HG03139 (cell line): ENCODE measurements around the gene KLF15.
"Not testable (repeated sequence)": the region's sequence is repeated elsewhere in the genome, so short reads cannot be mapped to it uniquely, and the experiment has no call there.

Experiments
- ATAC-seq: cut with Tn5 transposase; IDR thresholded peaks from one replicate; pipeline ENCODE4 v1.9.1; 2021; ENCODE audit not compliant: unreplicated experiment

The KLF15 gene

DNA sequence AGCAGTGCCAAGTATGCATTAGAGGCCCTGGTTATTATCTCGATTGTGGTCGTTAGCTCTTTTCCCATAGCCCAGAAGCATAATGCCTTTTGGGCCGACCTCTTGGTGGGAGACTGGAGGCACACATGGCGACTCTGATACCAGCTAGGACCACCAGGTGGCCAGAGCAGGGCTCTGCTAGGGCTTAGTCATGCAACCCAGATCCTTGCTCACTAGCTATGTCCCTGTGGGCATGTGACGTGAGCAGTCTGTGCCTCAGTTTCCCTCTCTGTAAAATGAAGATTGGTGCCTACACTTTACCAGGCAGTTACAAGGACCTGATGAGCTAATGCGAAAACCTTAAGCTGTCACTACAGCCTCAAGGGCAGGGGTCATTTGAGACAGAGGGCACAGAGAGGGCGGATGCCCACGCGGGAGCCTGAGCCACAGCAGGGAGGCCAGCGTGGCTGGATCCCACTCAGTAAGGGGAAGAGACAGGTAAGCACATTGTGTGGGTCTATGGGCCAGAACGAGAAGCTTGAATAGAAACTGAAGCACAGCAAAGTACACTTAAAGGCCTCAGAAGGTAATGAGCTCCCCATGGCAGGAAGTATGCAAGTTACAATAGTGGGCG, 8.8 kb downstream of the KLF15 start:
- no peak for ATAC-seq

GRCh38 chr3:126347543-126348161, 9.6 kb downstream of the KLF15 start:
- no peak for ATAC-seq

DNA sequence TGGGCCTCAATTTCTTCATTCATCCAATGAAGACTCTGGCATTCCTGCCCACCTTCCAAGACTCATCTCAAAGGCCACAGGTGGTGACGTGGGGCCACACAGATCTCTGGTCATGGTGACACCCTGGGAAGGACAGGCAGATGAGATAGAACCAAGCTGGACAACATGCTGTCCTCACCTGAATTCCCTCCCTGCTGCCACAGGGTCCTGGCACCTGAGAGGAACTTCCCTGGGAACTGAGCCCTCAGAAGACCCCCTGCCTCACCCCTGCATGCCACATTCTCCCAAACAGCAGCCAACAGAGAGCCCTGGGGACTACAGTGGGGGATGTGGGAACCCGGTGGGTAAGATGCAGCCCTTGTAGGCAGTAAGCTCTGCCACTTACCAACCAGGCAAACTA, 10.7 kb downstream of the KLF15 start:
- no peak for ATAC-seq

DNA sequence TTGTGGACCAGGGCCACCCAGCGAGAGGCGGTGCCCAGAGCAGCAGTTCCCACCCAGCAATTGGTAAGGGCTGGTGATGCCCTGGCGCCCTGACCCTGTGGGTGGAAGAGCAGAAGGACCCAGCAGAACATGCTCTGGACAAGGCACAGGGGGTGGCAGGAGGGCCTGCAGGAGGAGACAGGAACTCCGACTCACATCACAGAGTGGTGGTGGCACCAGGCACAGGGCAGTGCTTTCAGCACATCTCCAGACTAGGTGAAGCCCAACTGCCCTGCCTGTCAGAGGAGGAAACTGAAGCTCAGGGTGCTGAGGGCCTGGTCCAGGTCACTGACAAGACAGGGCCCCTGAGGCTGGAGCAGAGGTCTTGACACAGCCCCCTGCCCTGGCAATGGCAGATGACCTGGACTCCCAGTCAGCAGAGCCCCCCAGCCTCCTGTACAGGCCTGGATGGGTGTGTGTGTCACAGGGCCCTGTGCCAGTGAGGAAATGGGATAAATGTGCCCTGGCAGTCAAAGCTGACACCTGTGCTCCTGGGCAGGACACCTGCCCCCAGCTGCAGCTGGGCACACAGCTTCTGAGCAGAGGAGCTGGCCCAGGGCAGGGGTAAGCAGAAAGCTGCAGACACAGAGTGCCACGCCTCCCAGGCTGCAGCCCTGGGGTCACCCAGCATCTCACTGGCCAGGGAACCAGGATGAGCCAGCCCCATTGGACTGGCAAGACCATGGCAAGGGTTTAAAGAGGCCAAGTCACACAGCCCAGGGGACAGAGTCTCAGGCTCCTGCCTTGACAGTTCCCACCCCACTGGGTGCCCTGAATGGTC, 11.4 kb downstream of the KLF15 start:
- no peak for ATAC-seq

- no peak for ATAC-seq
Observed at GRCh38 chr3:126345231-126345630, 12.0 kb downstream of the KLF15 start.

DNA sequence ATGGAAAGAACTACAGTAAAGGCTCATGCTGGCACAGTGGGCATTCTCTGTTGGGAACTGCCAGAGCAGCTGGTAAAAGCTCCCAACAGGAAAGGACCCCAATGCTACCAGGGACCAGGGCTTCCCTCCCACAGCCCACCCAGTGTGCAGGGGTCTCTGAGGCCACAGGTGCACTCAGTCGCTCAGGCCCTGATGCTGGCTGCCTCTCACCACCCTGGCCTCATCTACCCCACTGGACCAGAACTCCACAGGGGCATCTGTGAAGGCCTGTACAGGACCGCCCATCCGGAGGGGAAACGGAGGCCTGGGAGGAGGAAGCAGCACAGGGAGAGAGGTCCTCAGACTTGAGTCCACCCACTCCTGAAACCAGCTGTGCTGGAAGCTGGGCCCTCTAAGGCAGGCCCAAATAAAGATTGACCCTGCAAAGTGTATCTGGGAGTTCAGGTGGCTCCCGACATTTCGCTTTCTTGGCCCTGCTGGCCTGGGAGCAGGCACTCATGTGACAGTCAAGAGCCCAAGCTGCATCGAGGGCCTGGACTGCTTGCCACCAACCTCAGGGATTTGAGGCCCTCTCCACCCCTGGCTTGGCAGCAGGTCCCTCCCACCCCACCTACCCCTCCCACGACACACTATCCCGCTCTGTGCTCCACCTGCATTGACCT, 12.7 kb downstream of the KLF15 start:
- ATAC-seq = no peak

DNA sequence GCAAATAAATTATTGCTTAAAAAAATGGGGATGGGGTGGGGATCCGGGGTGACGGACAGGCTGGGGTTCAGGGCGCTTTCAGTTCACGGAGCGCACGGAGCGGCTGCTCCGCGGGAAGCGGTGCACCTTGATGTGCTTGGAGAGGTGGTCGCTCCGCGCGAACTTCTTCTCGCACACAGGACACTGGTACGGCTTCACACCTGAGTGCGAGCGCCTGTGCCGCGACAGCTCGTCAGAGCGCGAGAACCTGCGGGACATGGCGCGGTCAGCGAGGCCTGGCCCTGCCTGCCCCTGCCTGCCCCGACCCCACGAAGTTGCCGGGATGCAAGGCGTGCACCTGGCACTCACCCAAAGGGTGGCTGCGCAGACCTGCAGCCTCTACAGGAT, 13.6 kb downstream of the KLF15 start:
- ATAC-seq = no peak

DNA sequence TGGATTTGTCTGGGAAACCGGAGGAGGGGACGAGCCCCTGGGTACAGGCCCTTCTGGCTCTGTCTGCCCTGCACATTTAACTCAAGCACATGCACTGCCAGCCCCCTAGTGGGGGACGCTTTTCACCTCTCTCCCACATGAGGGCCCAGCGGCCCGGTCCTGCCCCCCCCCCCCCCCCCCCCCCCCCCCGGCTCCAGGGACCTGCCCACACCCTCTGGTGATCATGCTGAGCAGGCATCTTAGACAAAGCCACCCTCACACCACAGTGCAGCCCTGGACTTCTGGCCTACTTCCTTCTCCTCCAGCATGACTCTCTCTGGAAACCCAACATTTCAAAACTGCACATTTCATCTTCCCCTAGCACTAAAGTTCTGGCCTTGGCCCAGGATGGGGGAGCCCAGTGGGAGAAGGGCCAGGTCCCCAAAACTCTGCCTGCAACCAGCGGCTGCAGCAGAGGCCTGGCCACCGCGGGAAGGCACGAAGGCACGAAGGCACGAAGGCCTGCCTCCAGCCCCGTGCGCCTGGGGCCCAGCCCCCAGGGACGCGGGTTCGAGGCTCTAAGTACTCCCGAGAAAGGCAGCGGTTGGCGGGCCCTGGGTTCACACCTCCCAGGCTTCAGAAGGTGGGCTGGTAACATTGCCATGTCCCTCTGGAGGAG, 14.1 kb downstream of the KLF15 start:
- no peak for ATAC-seq

- no peak for ATAC-seq
Observed at GRCh38 chr3:126342211-126342610, 15.0 kb downstream of the KLF15 start.

DNA sequence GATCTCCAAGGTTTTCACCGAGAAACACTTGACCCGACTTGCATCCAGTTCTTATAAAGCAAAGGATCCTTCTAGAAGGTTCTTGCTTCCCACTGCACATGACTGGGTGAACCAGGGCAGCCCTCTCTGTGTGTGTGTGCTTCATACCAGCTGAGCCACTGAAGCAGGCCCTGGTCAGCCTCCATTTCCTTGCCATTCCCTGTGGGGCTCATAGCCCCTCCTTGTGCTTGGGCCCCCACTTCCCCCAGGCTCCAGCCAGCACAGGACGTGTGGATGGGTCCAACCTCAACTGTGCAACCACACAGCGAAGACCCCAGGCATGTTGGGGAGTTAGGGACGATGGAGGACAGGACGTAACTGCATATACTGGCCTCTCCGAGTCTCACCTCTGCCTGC, 15.5 kb downstream of the KLF15 start:
- ATAC-seq = no peak

GRCh38 chr3:126340943-126341754, 16.1 kb downstream of the KLF15 start:
- ATAC-seq = no peak

- no peak for ATAC-seq
Observed at GRCh38 chr3:126340596-126340942, 16.6 kb downstream of the KLF15 start.

DNA sequence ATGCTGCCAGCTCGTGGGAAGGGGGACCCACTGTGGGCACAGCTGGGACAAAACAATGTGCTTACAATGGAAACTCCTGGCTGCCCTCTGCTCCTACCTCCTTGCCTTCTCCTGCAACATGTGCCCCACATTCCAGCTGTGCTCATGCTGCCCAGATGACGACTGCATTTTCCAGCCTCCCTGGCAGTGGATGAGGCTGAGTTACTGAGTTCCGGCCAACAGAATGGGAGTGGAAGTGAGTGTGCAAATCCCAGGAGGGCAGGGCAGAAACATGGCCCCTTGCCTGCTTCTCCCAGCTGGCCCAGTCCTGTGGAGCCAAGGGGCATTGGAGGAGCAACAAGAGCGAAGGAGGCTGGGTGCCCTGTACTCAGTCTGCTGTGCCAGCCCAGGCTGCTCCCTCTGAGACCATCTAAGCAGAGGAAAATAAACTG, 17.1 kb downstream of the KLF15 start:
- no peak for ATAC-seq

GRCh38 chr3:126339466-126339865, 17.7 kb downstream of the KLF15 start:
- ATAC-seq = no peak

GRCh38 chr3:126338790-126339288, 18.4 kb downstream of the KLF15 start:
- no peak for ATAC-seq

DNA sequence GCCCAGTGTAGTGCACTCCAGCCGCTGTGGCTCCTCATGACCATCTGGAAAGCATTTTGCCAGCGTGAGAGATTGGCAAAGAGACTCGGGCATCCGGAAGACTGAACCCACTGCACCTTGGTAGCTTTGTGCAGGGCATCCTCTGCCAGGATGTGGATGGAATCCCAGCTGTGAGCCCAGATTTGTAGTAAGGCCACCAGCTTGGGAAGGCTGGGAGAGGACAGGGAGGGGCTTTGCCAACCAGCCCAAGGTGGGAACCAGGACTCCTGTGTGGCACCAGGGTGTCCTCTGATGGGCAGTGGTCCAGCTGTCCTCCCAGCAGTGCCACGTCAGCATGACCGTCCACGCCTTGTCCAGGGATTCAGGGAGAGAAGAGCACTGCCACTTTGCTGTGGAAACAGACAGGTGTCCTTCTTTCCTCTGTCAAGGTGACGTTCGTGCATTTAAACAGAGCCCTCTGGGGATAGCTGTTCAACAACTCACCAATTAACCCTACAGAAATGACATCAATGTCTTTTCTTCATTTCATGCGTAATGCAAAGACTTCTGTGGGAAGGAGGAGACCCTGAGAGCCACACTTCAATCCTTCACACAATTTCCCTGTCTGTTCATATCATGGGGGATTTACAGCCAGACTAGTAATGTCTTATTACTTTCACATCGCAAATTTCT, 19.1 kb downstream of the KLF15 start:
- ATAC-seq = no peak

- ATAC-seq = not testable (repeated sequence)
Observed at GRCh38 chr3:126331812-126332336, 25.3 kb downstream of the KLF15 start.

- ATAC-seq = no peak
Observed at GRCh38 chr3:126329927-126330725, 27.1 kb downstream of the KLF15 start.

DNA sequence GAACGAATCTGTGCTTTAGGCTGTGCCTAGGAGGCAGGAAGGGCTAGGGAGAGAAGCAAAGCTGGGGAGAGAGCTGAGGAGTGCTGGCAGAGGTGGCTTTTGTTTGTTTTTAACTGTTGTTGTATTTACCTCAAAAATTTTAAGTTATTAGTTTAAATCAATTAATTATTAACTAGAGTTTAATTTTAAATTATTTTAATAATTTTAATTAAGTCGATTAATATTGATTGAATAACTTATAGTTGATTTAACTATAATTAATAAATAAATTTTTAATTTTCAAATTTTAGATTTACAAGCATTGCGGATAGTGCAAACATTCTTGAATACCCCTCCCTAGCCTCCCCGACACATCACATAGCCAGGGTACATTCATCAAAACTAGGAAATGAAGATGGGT, 30.6 kb downstream of the KLF15 start:
- ATAC-seq = no peak
